Measurements from ENCODE around the gene APOBEC3B. TPM values are rescaled to one million over a fixed set of nuclear protein-coding genes. Genes with fewer than 3 reads are reported as not detected.

Gene APOBEC3B
- total RNA-seq, 2 experiments from 2014 or later = not detected

GRCh38 chr22:38996105-38996504, 14.0 kb downstream of the APOBEC3B start:
- Mint-ChIP-seq H3K9me3 (no peaks in the 10 kb centered on the region), H3K36me3 (ENCODE audit: low read depth) (no peaks in the 10 kb centered on the region), H3K27me3 (no peaks in the 10 kb centered on the region), H3K4me1 (ENCODE audit: low read depth) (no peaks in the 10 kb centered on the region), H3K27ac (no peak overlapping the region), H3K4me3 (no peak overlapping the region)
- Histone ChIP-seq H3K4me3 (ENCODE audit: low read length) (no peak overlapping the region), H3K36me3 (ENCODE audit: insufficient read depth, low read length) (no peaks in the 10 kb centered on the region), H3K9me3 (ENCODE audit: control insufficient read depth in 1 of 2, insufficient read depth in 1 of 2, low read length in 2 of 2) (peaks cover 0 to 5% of the 10 kb centered on the region in 2 experiments), H3K27ac (ENCODE audit: low read depth in 1 of 2, low read length in 2 of 2) (no peak overlapping the region), H3K27me3 (ENCODE audit: control insufficient read depth in 1 of 2, insufficient read depth in 2 of 2, low read length in 2 of 2) (peaks cover 0 to 4% of the 10 kb centered on the region in 2 experiments), H3K4me1 (ENCODE audit: insufficient read depth, low read length) (peaks cover 4% of the 10 kb centered on the region)
- TF ChIP-seq CTCF (IDR thresholded peaks at IDR 0.05) = no peak
- DNase-seq = no peak
- CTCF ChIA-PET = no interaction called here
- POLR2A ChIA-PET = no interaction called here
- ATAC-seq (ENCODE audit: poor library complexity) = no peak
- intact Hi-C loops (cut with DNase I, micrococcal nuclease) = no loop called here

GRCh38 chr22:38997518-38997917, 15.4 kb downstream of the APOBEC3B start:
- Mint-ChIP-seq H3K36me3 (ENCODE audit: low read depth) (no peaks in the 10 kb centered on the region), H3K27me3 (no peaks in the 10 kb centered on the region), H3K9me3 (no peaks in the 10 kb centered on the region), H3K4me1 (ENCODE audit: low read depth) (no peaks in the 10 kb centered on the region), H3K27ac (no peak overlapping the region), H3K4me3 (no peak overlapping the region)
- no peak for TF ChIP-seq CTCF (IDR thresholded peaks at IDR 0.05)
- ATAC-seq (ENCODE audit: poor library complexity) = no peak
- POLR2A ChIA-PET = no interaction called here
- peaks cover 0 to 4% of the 10 kb centered on the region in 2 experiments for H3K27me3 ChIP-seq (ENCODE audit: control insufficient read depth in 1 of 2, insufficient read depth in 2 of 2, low read length in 2 of 2)
- no peaks in the 10 kb centered on the region for H3K36me3 ChIP-seq (ENCODE audit: insufficient read depth, low read length)
- peaks cover 10% of the 10 kb centered on the region for H3K4me1 ChIP-seq (ENCODE audit: insufficient read depth, low read length)
- CTCF ChIA-PET = no interaction called here
- H3K27ac ChIP-seq (ENCODE audit: low read depth in 1 of 2, low read length in 2 of 2) = no peak overlapping the region
- peaks cover 0 to 5% of the 10 kb centered on the region in 2 experiments for H3K9me3 ChIP-seq (ENCODE audit: control insufficient read depth in 1 of 2, insufficient read depth in 1 of 2, low read length in 2 of 2)
- no peak overlapping the region for H3K4me3 ChIP-seq (ENCODE audit: low read length)
- intact Hi-C loops (cut with DNase I, micrococcal nuclease) = no loop called here
- no peak for DNase-seq

GRCh38 chr22:39003165-39003638, 21.1 kb downstream of the APOBEC3B start:
- ATAC-seq (ENCODE audit: poor library complexity) (peak; percentile 83), DNase-seq (peak; percentile 51 to 91 (median 64))
- Mint-ChIP-seq H3K9me3 (no peaks in the 10 kb centered on the region), H3K27ac (no peak overlapping the region), H3K36me3 (ENCODE audit: low read depth) (no peaks in the 10 kb centered on the region), H3K4me3 (no peak overlapping the region), H3K4me1 (ENCODE audit: low read depth) (peaks cover 9% of the 10 kb centered on the region), H3K27me3 (no peaks in the 10 kb centered on the region)
- no peaks in the 10 kb centered on the region for H3K27me3 ChIP-seq (ENCODE audit: control insufficient read depth in 1 of 2, insufficient read depth in 2 of 2, low read length in 2 of 2)
- H3K4me3 ChIP-seq (ENCODE audit: low read length) = no peak overlapping the region
- H3K27ac ChIP-seq (ENCODE audit: low read depth in 1 of 2, low read length in 2 of 2) = no peak overlapping the region
- intact Hi-C loops (cut with DNase I, micrococcal nuclease) = loop anchor here (1.0 to 5.0 kb wide), 3 partner anchors 30 to 236 kb away; no protein-coding TSS in a partner anchor
- peak; percentile 80 for TF ChIP-seq CTCF (IDR thresholded peaks at IDR 0.05)
- no peaks in the 10 kb centered on the region for H3K36me3 ChIP-seq (ENCODE audit: insufficient read depth, low read length)
- ChIA-PET POLR2A (interaction anchor here (0.7 to 3.4 kb wide), 7 partner anchors 18 to 315 kb away, joined by 3 to 38 read pairs (median 4); partner anchors contain the start of gene CBX6), CTCF (interaction anchor here (0.6 to 4.9 kb wide), 25 partner anchors 11 to 951 kb away, joined by 3 to 73 read pairs (median 4); partner anchors contain the start of genes APOBEC3B, APOBEC3C, CBX6 and CBX7)
- no peaks in the 10 kb centered on the region for H3K9me3 ChIP-seq (ENCODE audit: control insufficient read depth in 1 of 2, insufficient read depth in 1 of 2, low read length in 2 of 2)
- peaks cover 16% of the 10 kb centered on the region for H3K4me1 ChIP-seq (ENCODE audit: insufficient read depth, low read length)

Data from CD4-positive, alpha-beta T cell (primary cell).